Keratinocyte (primary cell): ENCODE data around the gene CDHR3.

Source experiments
- CTCF ChIP-seq, 3 experiments: IDR thresholded peaks in 1 of 3; conservative IDR thresholded peaks in 1 of 3; optimal IDR thresholded peaks in 1 of 3; 2 replicates in 2 of 3; 3 replicates in 1 of 3; pipeline versions ENCODE3 to v1.5.1; 2011; ENCODE audit warnings: low read length in 3 of 3, mild to moderate bottlenecking in 3 of 3, moderate library complexity in 2 of 3, control low read depth in 1 of 3, inconsistent platforms in 1 of 3; ENCODE audit not compliant: insufficient read depth in 2 of 3; ENCODE audit errors: extremely low read depth in 1 of 3
- EZH2 ChIP-seq: IDR thresholded peaks from one replicate; pipeline ENCODE4 v1.6.1; 2012; ENCODE audit warnings: inconsistent platforms, mild to moderate bottlenecking, low read length, moderate library complexity

- TF ChIP-seq CTCF (optimal IDR thresholded peaks at IDR 0.05 in 1 of 3, IDR thresholded peaks at IDR 0.05 in 1 of 3, conservative IDR thresholded peaks at IDR 0.05 in 1 of 3; ENCODE audit: extremely low read depth in 1 of 3, insufficient read depth in 2 of 3, low read length in 3 of 3) (no peak), EZH2 (no peak)
These were observed 95.2 kb downstream of the CDHR3 start for GRCh38 chr7:106057962-106058927.
